ENCODE results near the gene FGD5. TPM values are rescaled to one million over a fixed set of nuclear protein-coding genes. Genes with fewer than 3 reads are reported as not detected.

The FGD5 gene
- total RNA-seq, 1 donor from 2014 or later: not detected

GRCh38 chr3:14906355-14906971, 87.7 kb downstream of the FGD5 start:
- TF ChIP-seq CTCF (IDR thresholded peaks at IDR 0.05; ENCODE audit: insufficient read depth, low read length, severe bottlenecking): no peak
- no peak for DNase-seq (ENCODE audit: low read depth)
- no peak for FAIRE-seq

GRCh38 chr3:14907043-14907966, 88.5 kb downstream of the FGD5 start:
- FAIRE-seq (no peak), DNase-seq (ENCODE audit: low read depth) (no peak)
- H3K4me3 ChIP-seq (ENCODE audit: low read depth, low read length): no peak overlapping the region
- no peak for TF ChIP-seq CTCF (IDR thresholded peaks at IDR 0.05; ENCODE audit: insufficient read depth, low read length, severe bottlenecking)
- no peaks in the 10 kb centered on the region for H3K36me3 ChIP-seq (ENCODE audit: control insufficient read depth, insufficient read depth, low read length)
- peaks cover 1% of the 10 kb centered on the region for H3K27me3 ChIP-seq (ENCODE audit: control insufficient read depth, insufficient read depth, low read length)

More at GRCh38 chr3:14906355-14906971, 87.7 kb downstream of the FGD5 start:
- Histone ChIP-seq H3K4me3 (ENCODE audit: low read depth, low read length) (no peak overlapping the region), H3K27me3 (ENCODE audit: control insufficient read depth, insufficient read depth, low read length) (peaks cover 1% of the 10 kb centered on the region), H3K36me3 (ENCODE audit: control insufficient read depth, insufficient read depth, low read length) (no peaks in the 10 kb centered on the region)

- H3K4me3 ChIP-seq (ENCODE audit: low read depth, low read length): no peak overlapping the region
- FAIRE-seq: no peak
- DNase-seq (ENCODE audit: low read depth): no peak
- peaks cover 1% of the 10 kb centered on the region for H3K27me3 ChIP-seq (ENCODE audit: control insufficient read depth, insufficient read depth, low read length)
- no peaks in the 10 kb centered on the region for H3K36me3 ChIP-seq (ENCODE audit: control insufficient read depth, insufficient read depth, low read length)
- TF ChIP-seq CTCF (IDR thresholded peaks at IDR 0.05; ENCODE audit: insufficient read depth, low read length, severe bottlenecking): no peak
Measured at GRCh38 chr3:14909250-14909649, 90.5 kb downstream of the FGD5 start.

- TF ChIP-seq CTCF (IDR thresholded peaks at IDR 0.05; ENCODE audit: insufficient read depth, low read length, severe bottlenecking): no peak
- no peak overlapping the region for H3K4me3 ChIP-seq (ENCODE audit: low read depth, low read length)
- H3K36me3 ChIP-seq (ENCODE audit: control insufficient read depth, insufficient read depth, low read length): no peaks in the 10 kb centered on the region
- no peak for DNase-seq (ENCODE audit: low read depth)
- no peak for FAIRE-seq
- H3K27me3 ChIP-seq (ENCODE audit: control insufficient read depth, insufficient read depth, low read length): no peaks in the 10 kb centered on the region
Measured at GRCh38 chr3:14911651-14912050, 92.9 kb downstream of the FGD5 start.

- FAIRE-seq: no peak
Measured at GRCh38 chr3:14913071-14913925, 94.5 kb downstream of the FGD5 start.

More at GRCh38 chr3:14913071-14913925, 94.5 kb downstream of the FGD5 start:
- Histone ChIP-seq H3K4me3 (ENCODE audit: low read depth, low read length) (no peak overlapping the region), H3K36me3 (ENCODE audit: control insufficient read depth, insufficient read depth, low read length) (no peaks in the 10 kb centered on the region), H3K27me3 (ENCODE audit: control insufficient read depth, insufficient read depth, low read length) (no peaks in the 10 kb centered on the region)
- no peak for DNase-seq (ENCODE audit: low read depth)
- no peak for TF ChIP-seq CTCF (IDR thresholded peaks at IDR 0.05; ENCODE audit: insufficient read depth, low read length, severe bottlenecking)
